ENCODE data around the gene ARHGAP40. TPM values are rescaled to one million over a fixed set of nuclear protein-coding genes. Genes with fewer than 3 reads are reported as not detected.

ARHGAP40 gene
- total and polyA plus RNA-seq, 2 donors (not counting 3 experiments of a cell fraction or from before 2014, with no cell fraction given): 0.18 to 0.20 TPM

GRCh38 chr20:38692436-38693411 is 91.1 kb downstream of the ARHGAP40 start:
- Histone ChIP-seq H3K79me2 (ENCODE audit: control insufficient read depth, insufficient read depth, low read length) (no peaks in the 10 kb centered on the region), H3K4me3 (replicated peaks in 1 of 3; ENCODE audit: insufficient read depth in 1 of 3, low read depth in 1 of 3, low read length in 3 of 3) (no peak overlapping the region), H3K9me3 (replicated peaks; ENCODE audit: control insufficient read depth, insufficient read depth, low read length) (no peaks in the 10 kb centered on the region), H4K20me1 (replicated peaks; ENCODE audit: control insufficient read depth, extremely low read depth, insufficient read depth, low read length) (no peaks in the 10 kb centered on the region), H3K27me3 (ENCODE audit: control insufficient read depth in 2 of 2, insufficient read depth in 2 of 2, low read length in 2 of 2) (peaks cover 0 to 6% of the 10 kb centered on the region in 2 experiments), H3K9me1 (replicated peaks; ENCODE audit: control insufficient read depth, extremely low read depth, insufficient read depth, low read length) (no peaks in the 10 kb centered on the region), H3K4me2 (ENCODE audit: insufficient read depth, low read length) (no peak overlapping the region), H3K9ac (replicated peaks; ENCODE audit: extremely low read depth, insufficient read depth, low read length) (no peak overlapping the region), H3K27ac (ENCODE audit: insufficient read depth, low read depth, low read length) (no peak overlapping the region), H3K4me1 (ENCODE audit: control insufficient read depth, extremely low read depth, insufficient read depth, low read length) (no peaks in the 10 kb centered on the region), H2AFZ (ENCODE audit: low read depth, low read length) (no peak overlapping the region), H3K36me3 (ENCODE audit: control insufficient read depth in 2 of 2, extremely low read depth in 1 of 2, insufficient read depth in 2 of 2, low read length in 2 of 2) (no peaks in the 10 kb centered on the region)
- dilution Hi-C loops (cut with MboI; ENCODE audit: extremely low pct_ligation_motif_present, low sequenced_read_pairs) (no loop called here), intact Hi-C loops (cut with micrococcal nuclease) (no loop called here)
- BruUV-seq (replicated peaks): no TSS peak
- TF ChIP-seq MAX (IDR thresholded peaks at IDR 0.05; ENCODE audit: insufficient read depth, insufficient read length): no peak
- no peak for TF ChIP-seq POLR2AphosphoS5 (IDR thresholded peaks at IDR 0.05; ENCODE audit: insufficient read depth, low read depth, low read length)
- no peak for TF ChIP-seq MYC (IDR thresholded peaks at IDR 0.05; ENCODE audit: low read depth, low read length)
- TF ChIP-seq EZH2 (IDR thresholded peaks at IDR 0.05; ENCODE audit: borderline replicate concordance, low read depth, low read length, severe bottlenecking): no peak
- TF ChIP-seq CTCF (IDR thresholded peaks at IDR 0.05; ENCODE audit: extremely low read depth in 1 of 2, insufficient read depth in 1 of 2, low read depth in 1 of 2, low read length in 2 of 2): no peak
- TF ChIP-seq GATA2 (IDR thresholded peaks at IDR 0.05; ENCODE audit: insufficient read depth, insufficient read length, low read depth, low read length): no peak
- no peak for TF ChIP-seq FOS (IDR thresholded peaks at IDR 0.05; ENCODE audit: borderline replicate concordance, insufficient read depth, low read length)
- no peak for TF ChIP-seq JUN (IDR thresholded peaks at IDR 0.05; ENCODE audit: borderline replicate concordance, insufficient read depth, insufficient read length, low read depth)
- no peak for TF ChIP-seq POLR2A (IDR thresholded peaks at IDR 0.05; ENCODE audit: low read depth, low read length)
- ChIA-PET POLR2A (no interaction called here), CTCF (interaction anchor here (2.0 kb wide), 1 partner anchor 12 kb away, joined by 9 read pairs; no protein-coding TSS in a partner anchor)
- DNase-seq (ENCODE audit: low read depth, low spot score): peak; percentile 62
- peak; percentile 81 for FAIRE-seq

All from endothelial cell of umbilical vein (primary cell).